Measurements from ENCODE around the gene CLEC4G.

The CLEC4G gene

DNA sequence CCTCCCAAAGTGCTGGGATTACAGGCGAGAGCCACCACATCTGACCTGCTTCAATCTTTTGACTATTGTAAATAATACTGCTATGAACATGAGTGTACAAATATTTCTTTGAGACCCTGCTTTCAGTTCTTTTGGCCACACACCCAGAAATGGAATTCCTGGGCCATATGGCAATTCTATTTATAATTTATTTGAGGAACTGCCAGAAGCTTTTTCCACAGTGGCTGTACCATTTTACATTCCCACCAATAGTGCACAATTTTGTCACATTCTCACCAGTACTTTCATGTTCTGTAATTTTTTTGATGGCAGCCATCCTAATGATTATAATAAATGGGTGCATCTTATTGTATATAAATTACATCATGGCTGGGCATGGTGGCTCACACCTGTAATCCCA, 16.2 kb downstream of the CLEC4G start:
- TF ChIP-seq ARNTL (CRISPR knock-in tag; IDR thresholded peaks at IDR 0.05; ENCODE audit: borderline replicate concordance, low read depth) (no peak), ZC3H10 (CRISPR knock-in tag; IDR thresholded peaks at IDR 0.05) (no peak), ZFP30 (CRISPR knock-in tag; IDR thresholded peaks at IDR 0.05) (no peak), ZNF565 (CRISPR knock-in tag; conservative IDR thresholded peaks at IDR 0.05; ENCODE audit: low read depth) (no peak), SNAI2 (CRISPR knock-in tag; IDR thresholded peaks at IDR 0.05) (no peak), BACH2 (CRISPR knock-in tag; IDR thresholded peaks at IDR 0.05; ENCODE audit: borderline replicate concordance) (no peak), ZFP3 (CRISPR knock-in tag; IDR thresholded peaks at IDR 0.05) (no peak), PPARA (CRISPR knock-in tag; IDR thresholded peaks at IDR 0.05; ENCODE audit: borderline replicate concordance) (no peak), ZNF70 (CRISPR knock-in tag; IDR thresholded peaks at IDR 0.05) (no peak), ZNF8 (CRISPR knock-in tag; IDR thresholded peaks at IDR 0.05) (no peak), RARB (CRISPR knock-in tag; IDR thresholded peaks at IDR 0.05) (no peak), ESRRG (CRISPR knock-in tag; IDR thresholded peaks at IDR 0.05) (no peak), TOX (CRISPR knock-in tag; IDR thresholded peaks at IDR 0.05; ENCODE audit: borderline replicate concordance) (no peak), GLIS3 (CRISPR knock-in tag; IDR thresholded peaks at IDR 0.05) (no peak)
- TF ChIP-seq, protein P1, sequence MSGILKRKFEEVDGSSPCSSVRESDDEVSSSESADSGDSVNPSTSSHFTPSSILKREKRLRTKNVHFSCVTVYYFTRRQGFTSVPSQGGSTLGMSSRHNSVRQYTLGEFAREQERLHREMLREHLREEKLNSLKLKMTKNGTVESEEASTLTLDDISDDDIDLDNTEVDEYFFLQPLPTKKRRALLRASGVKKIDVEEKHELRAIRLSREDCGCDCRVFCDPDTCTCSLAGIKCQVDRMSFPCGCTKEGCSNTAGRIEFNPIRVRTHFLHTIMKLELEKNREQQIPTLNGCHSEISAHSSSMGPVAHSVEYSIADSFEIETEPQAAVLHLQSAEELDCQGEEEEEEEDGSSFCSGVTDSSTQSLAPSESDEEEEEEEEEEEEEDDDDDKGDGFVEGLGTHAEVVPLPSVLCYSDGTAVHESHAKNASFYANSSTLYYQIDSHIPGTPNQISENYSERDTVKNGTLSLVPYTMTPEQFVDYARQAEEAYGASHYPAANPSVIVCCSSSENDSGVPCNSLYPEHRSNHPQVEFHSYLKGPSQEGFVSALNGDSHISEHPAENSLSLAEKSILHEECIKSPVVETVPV (CRISPR knock-in tag; IDR thresholded peaks at IDR 0.05), result no peak
- TF ChIP-seq, protein P2, sequence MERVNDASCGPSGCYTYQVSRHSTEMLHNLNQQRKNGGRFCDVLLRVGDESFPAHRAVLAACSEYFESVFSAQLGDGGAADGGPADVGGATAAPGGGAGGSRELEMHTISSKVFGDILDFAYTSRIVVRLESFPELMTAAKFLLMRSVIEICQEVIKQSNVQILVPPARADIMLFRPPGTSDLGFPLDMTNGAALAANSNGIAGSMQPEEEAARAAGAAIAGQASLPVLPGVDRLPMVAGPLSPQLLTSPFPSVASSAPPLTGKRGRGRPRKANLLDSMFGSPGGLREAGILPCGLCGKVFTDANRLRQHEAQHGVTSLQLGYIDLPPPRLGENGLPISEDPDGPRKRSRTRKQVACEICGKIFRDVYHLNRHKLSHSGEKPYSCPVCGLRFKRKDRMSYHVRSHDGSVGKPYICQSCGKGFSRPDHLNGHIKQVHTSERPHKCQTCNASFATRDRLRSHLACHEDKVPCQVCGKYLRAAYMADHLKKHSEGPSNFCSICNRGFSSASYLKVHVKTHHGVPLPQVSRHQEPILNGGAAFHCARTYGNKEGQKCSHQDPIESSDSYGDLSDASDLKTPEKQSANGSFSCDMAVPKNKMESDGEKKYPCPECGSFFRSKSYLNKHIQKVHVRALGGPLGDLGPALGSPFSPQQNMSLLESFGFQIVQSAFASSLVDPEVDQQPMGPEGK (CRISPR knock-in tag; IDR thresholded peaks at IDR 0.05; ENCODE audit: borderline replicate concordance), result no peak
- TF ChIP-seq, protein P3, sequence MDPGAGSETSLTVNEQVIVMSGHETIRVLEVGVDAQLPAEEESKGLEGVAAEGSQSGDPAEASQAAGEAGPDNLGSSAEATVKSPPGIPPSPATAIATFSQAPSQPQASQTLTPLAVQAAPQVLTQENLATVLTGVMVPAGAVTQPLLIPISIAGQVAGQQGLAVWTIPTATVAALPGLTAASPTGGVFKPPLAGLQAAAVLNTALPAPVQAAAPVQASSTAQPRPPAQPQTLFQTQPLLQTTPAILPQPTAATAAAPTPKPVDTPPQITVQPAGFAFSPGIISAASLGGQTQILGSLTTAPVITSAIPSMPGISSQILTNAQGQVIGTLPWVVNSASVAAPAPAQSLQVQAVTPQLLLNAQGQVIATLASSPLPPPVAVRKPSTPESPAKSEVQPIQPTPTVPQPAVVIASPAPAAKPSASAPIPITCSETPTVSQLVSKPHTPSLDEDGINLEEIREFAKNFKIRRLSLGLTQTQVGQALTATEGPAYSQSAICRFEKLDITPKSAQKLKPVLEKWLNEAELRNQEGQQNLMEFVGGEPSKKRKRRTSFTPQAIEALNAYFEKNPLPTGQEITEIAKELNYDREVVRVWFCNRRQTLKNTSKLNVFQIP (CRISPR knock-in tag; IDR thresholded peaks at IDR 0.05; ENCODE audit: borderline replicate concordance, low read depth), result no peak
- TF ChIP-seq, protein P4, sequence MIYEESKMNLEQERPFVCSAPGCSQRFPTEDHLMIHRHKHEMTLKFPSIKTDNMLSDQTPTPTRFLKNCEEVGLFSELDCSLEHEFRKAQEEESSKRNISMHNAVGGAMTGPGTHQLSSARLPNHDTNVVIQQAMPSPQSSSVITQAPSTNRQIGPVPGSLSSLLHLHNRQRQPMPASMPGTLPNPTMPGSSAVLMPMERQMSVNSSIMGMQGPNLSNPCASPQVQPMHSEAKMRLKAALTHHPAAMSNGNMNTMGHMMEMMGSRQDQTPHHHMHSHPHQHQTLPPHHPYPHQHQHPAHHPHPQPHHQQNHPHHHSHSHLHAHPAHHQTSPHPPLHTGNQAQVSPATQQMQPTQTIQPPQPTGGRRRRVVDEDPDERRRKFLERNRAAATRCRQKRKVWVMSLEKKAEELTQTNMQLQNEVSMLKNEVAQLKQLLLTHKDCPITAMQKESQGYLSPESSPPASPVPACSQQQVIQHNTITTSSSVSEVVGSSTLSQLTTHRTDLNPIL (CRISPR knock-in tag; IDR thresholded peaks at IDR 0.05; ENCODE audit: low read depth), result no peak
- ATAC-seq, result no peak

DNA sequence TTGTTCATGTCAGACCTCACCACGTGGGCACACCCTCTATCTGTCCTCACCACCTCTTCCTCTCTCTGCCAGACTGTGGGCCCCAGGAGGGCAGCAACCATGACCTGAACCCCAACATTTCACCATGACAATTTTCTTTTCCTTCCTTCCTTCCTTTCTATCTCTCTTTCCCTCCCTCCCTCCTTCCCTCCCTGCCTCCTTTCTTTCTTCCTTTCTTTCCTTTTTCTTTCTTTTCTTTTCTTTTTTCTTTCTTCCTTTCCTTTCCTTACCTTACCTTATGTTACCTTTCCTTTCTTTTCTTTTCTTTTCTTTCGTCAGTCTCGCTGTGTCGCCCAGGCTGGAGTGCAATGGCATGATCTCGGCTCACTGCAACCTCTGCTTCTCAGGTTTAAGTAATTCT, 21.3 kb downstream of the CLEC4G start:
- no peak for ATAC-seq
- TF ChIP-seq ESRRG (CRISPR knock-in tag; IDR thresholded peaks at IDR 0.05), result no peak
- TF ChIP-seq ZFP30 (CRISPR knock-in tag; IDR thresholded peaks at IDR 0.05), result no peak
- TF ChIP-seq GLIS3 (CRISPR knock-in tag; IDR thresholded peaks at IDR 0.05), result no peak
- TF ChIP-seq TOX (CRISPR knock-in tag; IDR thresholded peaks at IDR 0.05; ENCODE audit: borderline replicate concordance), result no peak
- TF ChIP-seq ZNF565 (CRISPR knock-in tag; conservative IDR thresholded peaks at IDR 0.05; ENCODE audit: low read depth), result no peak

DNA sequence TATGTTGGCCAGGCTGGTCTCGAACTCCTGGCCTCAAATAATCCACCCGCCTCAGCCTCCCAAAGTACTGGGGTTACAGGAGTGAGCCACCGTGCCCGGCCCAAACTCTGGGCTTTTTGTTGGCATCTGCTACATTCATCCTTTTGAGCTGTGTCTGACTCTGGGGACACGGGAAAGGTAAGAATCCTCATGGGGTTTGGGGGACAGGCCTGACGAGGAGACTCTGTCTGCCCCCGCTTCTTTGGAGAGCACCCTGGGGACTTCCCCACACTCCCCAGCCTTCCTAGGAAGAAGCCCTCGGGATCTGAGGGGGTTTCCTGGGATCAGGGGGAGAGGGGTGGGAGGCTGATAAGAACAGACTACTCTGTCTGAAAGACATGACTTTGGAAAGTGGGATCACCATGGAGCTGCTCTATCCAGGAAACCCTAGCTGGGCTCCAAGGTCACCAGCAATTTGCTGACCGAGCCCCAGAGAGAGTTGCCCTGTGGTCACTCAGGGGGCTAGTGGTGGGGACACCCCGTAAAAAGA, 21.9 kb downstream of the CLEC4G start:
- TF ChIP-seq BACH2 (CRISPR knock-in tag; IDR thresholded peaks at IDR 0.05; ENCODE audit: borderline replicate concordance) (no peak), SNAI2 (CRISPR knock-in tag; IDR thresholded peaks at IDR 0.05) (no peak)
- TF ChIP-seq, protein P3 (CRISPR knock-in tag; IDR thresholded peaks at IDR 0.05; ENCODE audit: borderline replicate concordance, low read depth), result no peak
- ATAC-seq, result no peak

DNA sequence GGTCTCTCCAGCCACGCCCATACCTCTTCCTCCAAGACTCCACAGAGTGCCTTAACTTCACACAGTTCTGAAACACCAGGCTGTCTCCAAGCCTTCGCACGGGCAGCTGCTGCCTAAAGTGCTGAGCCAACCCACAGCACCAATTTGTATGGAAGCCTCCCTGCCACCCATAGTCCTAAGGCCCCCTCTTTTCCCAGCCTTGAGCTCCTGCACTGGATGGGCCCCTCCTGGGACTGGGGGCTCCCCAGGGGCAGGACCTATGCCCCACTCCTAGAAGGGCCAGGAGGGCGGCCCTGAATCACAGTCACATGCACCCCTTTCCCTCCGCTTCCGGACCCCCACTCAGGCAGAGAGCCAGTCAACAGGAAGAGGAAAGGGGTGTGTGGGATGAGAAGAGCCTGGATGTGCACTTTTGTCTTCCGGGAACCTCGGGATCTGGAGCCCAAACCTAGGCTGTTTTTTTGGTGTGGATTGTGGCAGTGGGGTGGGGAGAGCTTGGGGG, 24.9 kb downstream of the CLEC4G start:
- TF ChIP-seq PPARA (CRISPR knock-in tag; IDR thresholded peaks at IDR 0.05; ENCODE audit: borderline replicate concordance), result no peak
- TF ChIP-seq, protein P1 (CRISPR knock-in tag; IDR thresholded peaks at IDR 0.05), result no peak
- no peak for ATAC-seq
